Measurements from ENCODE around the gene TP53BP1.

GRCh38 chr15:43361313-43361903 is 131.5 kb downstream of the TP53BP1 start:
- TF ChIP-seq ZC3H10 (CRISPR knock-in tag; IDR thresholded peaks at IDR 0.05), result no peak
- no peak for TF ChIP-seq ARNTL (CRISPR knock-in tag; IDR thresholded peaks at IDR 0.05; ENCODE audit: borderline replicate concordance, low read depth)
- no peak for TF ChIP-seq ZFP3 (CRISPR knock-in tag; IDR thresholded peaks at IDR 0.05)
- TF ChIP-seq CREB5 (CRISPR knock-in tag; IDR thresholded peaks at IDR 0.05; ENCODE audit: low read depth), result no peak
- no peak for TF ChIP-seq SNAI2 (CRISPR knock-in tag; IDR thresholded peaks at IDR 0.05)
- TF ChIP-seq PATZ1 (CRISPR knock-in tag; IDR thresholded peaks at IDR 0.05; ENCODE audit: borderline replicate concordance), result no peak
- no peak for TF ChIP-seq TOX (CRISPR knock-in tag; IDR thresholded peaks at IDR 0.05; ENCODE audit: borderline replicate concordance)
- TF ChIP-seq ZNF565 (CRISPR knock-in tag; conservative IDR thresholded peaks at IDR 0.05; ENCODE audit: low read depth), result no peak
- TF ChIP-seq, protein P1, sequence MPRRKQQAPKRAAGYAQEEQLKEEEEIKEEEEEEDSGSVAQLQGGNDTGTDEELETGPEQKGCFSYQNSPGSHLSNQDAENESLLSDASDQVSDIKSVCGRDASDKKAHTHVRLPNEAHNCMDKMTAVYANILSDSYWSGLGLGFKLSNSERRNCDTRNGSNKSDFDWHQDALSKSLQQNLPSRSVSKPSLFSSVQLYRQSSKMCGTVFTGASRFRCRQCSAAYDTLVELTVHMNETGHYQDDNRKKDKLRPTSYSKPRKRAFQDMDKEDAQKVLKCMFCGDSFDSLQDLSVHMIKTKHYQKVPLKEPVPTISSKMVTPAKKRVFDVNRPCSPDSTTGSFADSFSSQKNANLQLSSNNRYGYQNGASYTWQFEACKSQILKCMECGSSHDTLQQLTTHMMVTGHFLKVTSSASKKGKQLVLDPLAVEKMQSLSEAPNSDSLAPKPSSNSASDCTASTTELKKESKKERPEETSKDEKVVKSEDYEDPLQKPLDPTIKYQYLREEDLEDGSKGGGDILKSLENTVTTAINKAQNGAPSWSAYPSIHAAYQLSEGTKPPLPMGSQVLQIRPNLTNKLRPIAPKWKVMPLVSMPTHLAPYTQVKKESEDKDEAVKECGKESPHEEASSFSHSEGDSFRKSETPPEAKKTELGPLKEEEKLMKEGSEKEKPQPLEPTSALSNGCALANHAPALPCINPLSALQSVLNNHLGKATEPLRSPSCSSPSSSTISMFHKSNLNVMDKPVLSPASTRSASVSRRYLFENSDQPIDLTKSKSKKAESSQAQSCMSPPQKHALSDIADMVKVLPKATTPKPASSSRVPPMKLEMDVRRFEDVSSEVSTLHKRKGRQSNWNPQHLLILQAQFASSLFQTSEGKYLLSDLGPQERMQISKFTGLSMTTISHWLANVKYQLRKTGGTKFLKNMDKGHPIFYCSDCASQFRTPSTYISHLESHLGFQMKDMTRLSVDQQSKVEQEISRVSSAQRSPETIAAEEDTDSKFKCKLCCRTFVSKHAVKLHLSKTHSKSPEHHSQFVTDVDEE (CRISPR knock-in tag; IDR thresholded peaks at IDR 0.05), result no peak
- no peak for TF ChIP-seq ZNF8 (CRISPR knock-in tag; IDR thresholded peaks at IDR 0.05)
- TF ChIP-seq RARB (CRISPR knock-in tag; IDR thresholded peaks at IDR 0.05), result no peak
- TF ChIP-seq ZFP30 (CRISPR knock-in tag; IDR thresholded peaks at IDR 0.05), result no peak
- no peak for TF ChIP-seq POU6F1 (CRISPR knock-in tag; IDR thresholded peaks at IDR 0.05; ENCODE audit: borderline replicate concordance, low read depth)
